ENCODE measurements around the gene SLC35F3. TPM values are rescaled to one million over a fixed set of nuclear protein-coding genes. Genes with fewer than 3 reads are reported as not detected.

SLC35F3 gene
- total and polyA plus RNA-seq, 9 of the 15 experiments (the other 6 are each of a cell fraction or from before 2014, with no cell fraction given), result 0.04 to 0.07 (median 0.04) TPM; not detected in 6

DNA sequence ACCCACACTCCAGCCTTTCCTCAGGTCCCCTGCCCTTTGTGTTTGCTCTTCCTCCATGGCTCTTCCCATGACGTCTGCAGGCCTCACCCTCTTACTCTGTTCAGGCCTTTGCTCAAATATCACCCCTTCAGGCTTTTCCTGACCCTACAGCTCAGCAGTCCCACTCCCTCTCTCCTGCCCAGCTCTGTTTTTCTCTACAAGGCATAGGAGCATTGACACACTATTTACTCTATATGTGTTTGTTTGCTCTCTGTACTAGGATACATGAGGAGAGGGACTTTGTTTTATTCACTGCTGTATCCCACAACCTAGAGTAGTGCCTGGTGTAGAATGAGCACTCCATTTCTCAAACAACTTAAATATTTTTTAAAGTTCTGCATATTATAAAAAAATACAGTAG lies 361.4 kb downstream of the SLC35F3 start:
- Histone ChIP-seq H2AFZ (ENCODE audit: low read depth, low read length) (no peak overlapping the region), H4K20me1 (replicated peaks; ENCODE audit: control insufficient read depth, insufficient read depth, low read length) (no peaks in the 10 kb centered on the region), H3K27ac (ENCODE audit: extremely low read depth, low read depth, low read length) (no peak overlapping the region), H3K27me3 (ENCODE audit: control insufficient read depth in 2 of 2, insufficient read depth in 2 of 2, low read length in 2 of 2) (peaks cover 12 to 13% of the 10 kb centered on the region in 2 experiments), H3K4me3 (no peak overlapping the region), H3K9me1 (ENCODE audit: control insufficient read depth, insufficient read depth, low read length) (no peaks in the 10 kb centered on the region), H3K9ac (ENCODE audit: insufficient read depth in 1 of 2, low read depth in 2 of 2, low read length in 2 of 2) (no peak overlapping the region), H3K4me1 (replicated peaks in 1 of 2; ENCODE audit: control insufficient read depth in 2 of 2, insufficient read depth in 2 of 2, low read length in 2 of 2) (no peaks in the 10 kb centered on the region), H3K4me2 (ENCODE audit: insufficient read depth, low read length) (no peak overlapping the region), H3K36me3 (ENCODE audit: control insufficient read depth, insufficient read depth, low read length) (no peaks in the 10 kb centered on the region), H3K9me3 (replicated peaks; ENCODE audit: control insufficient read depth, insufficient read depth, low read depth, low read length) (no peaks in the 10 kb centered on the region), H3K79me2 (ENCODE audit: control insufficient read depth, insufficient read depth, low read length) (no peaks in the 10 kb centered on the region)
- no peak for DNase-seq (ENCODE audit: extremely low read depth in 1 of 4, low spot score in 3 of 4)
- POLR2A ChIA-PET, result interaction anchor here (1.0 kb wide), 1 partner anchor 10 kb away, joined by 3 read pairs; no protein-coding TSS in a partner anchor
- no peak; the same call in 2 of the 3 replicates for ATAC-seq
- no peak for FAIRE-seq
- BruUV-seq (replicated peaks), result no TSS peak
- 0% methylated on average over 1 of the region's 1 CpG for WGBS (ENCODE audit: insufficient coverage, low coverage, missing lambda C conversion rate)
- intact Hi-C loops (cut with micrococcal nuclease), result no loop called here
- CTCF ChIA-PET (ENCODE audit: low intra/inter-chr PET ratio), result no interaction called here
- TF ChIP-seq HDAC3 (IDR thresholded peaks at IDR 0.05; ENCODE audit: borderline replicate concordance, partially characterized antibody), result no peak
- no peak for TF ChIP-seq CBFB (CRISPR knock-in tag; IDR thresholded peaks at IDR 0.05)
- TF ChIP-seq NR3C1 (CRISPR knock-in tag; IDR thresholded peaks at IDR 0.05), result no peak
- no peak for TF ChIP-seq POLR3A (IDR thresholded peaks at IDR 0.05; ENCODE audit: borderline replicate concordance, extremely low read depth, insufficient read depth, insufficient read length)
- TF ChIP-seq, protein P1, sequence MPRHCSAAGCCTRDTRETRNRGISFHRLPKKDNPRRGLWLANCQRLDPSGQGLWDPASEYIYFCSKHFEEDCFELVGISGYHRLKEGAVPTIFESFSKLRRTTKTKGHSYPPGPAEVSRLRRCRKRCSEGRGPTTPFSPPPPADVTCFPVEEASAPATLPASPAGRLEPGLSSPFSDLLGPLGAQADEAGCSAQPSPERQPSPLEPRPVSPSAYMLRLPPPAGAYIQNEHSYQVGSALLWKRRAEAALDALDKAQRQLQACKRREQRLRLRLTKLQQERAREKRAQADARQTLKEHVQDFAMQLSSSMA (CRISPR knock-in tag; IDR thresholded peaks at IDR 0.05), result no peak
- TF ChIP-seq, protein P2, sequence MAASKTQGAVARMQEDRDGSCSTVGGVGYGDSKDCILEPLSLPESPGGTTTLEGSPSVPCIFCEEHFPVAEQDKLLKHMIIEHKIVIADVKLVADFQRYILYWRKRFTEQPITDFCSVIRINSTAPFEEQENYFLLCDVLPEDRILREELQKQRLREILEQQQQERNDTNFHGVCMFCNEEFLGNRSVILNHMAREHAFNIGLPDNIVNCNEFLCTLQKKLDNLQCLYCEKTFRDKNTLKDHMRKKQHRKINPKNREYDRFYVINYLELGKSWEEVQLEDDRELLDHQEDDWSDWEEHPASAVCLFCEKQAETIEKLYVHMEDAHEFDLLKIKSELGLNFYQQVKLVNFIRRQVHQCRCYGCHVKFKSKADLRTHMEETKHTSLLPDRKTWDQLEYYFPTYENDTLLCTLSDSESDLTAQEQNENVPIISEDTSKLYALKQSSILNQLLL (CRISPR knock-in tag; IDR thresholded peaks at IDR 0.05; ENCODE audit: borderline replicate concordance), result no peak
- TF ChIP-seq MCM5 (IDR thresholded peaks at IDR 0.05; ENCODE audit: low read depth), result no peak
- TF ChIP-seq CCNT2 (IDR thresholded peaks at IDR 0.05; ENCODE audit: borderline replicate concordance, extremely low read depth, insufficient read length, low read depth, low read length), result no peak
- TF ChIP-seq XRCC3 (IDR thresholded peaks at IDR 0.05), result no peak
- no peak for TF ChIP-seq ILK (tag; IDR thresholded peaks at IDR 0.05; ENCODE audit: borderline replicate concordance, low read depth)
- TF ChIP-seq NFXL1 (CRISPR knock-in tag; IDR thresholded peaks at IDR 0.05), result no peak
- TF ChIP-seq NONO (IDR thresholded peaks at IDR 0.05; ENCODE audit: low read depth in 2 of 2, low read length in 1 of 2), result no peak
- no peak for TF ChIP-seq TSC22D4 (tag; IDR thresholded peaks at IDR 0.05)
- TF ChIP-seq ZBTB8A (IDR thresholded peaks at IDR 0.05; ENCODE audit: partially characterized antibody), result no peak
- no peak for TF ChIP-seq NCOR1 (IDR thresholded peaks at IDR 0.05)
- TF ChIP-seq ZNF384 (IDR thresholded peaks at IDR 0.05; ENCODE audit: low read depth, low read length), result no peak
- TF ChIP-seq, protein P3, sequence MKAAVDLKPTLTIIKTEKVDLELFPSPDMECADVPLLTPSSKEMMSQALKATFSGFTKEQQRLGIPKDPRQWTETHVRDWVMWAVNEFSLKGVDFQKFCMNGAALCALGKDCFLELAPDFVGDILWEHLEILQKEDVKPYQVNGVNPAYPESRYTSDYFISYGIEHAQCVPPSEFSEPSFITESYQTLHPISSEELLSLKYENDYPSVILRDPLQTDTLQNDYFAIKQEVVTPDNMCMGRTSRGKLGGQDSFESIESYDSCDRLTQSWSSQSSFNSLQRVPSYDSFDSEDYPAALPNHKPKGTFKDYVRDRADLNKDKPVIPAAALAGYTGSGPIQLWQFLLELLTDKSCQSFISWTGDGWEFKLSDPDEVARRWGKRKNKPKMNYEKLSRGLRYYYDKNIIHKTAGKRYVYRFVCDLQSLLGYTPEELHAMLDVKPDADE (conservative IDR thresholded peaks at IDR 0.05; ENCODE audit: control insufficient read depth, low read depth, low read length), result no peak
- TF ChIP-seq DACH1 (IDR thresholded peaks at IDR 0.05; ENCODE audit: partially characterized antibody), result no peak
- in situ Hi-C loops (cut with MboI), result no loop called here

All from K562 (cell line).